ENCODE measurements around the gene STK25. TPM values are rescaled to one million over a fixed set of nuclear protein-coding genes. Genes with fewer than 3 reads are reported as not detected.

Gene STK25
- polyA plus RNA-seq, 1 donor (not counting 4 experiments of a cell fraction or from before 2014, with no cell fraction given): 242 TPM

- no peak for FAIRE-seq
- no peaks in the 10 kb centered on the region for H3K9me3 ChIP-seq (ENCODE audit: control insufficient read depth, low read depth, low read length)
These were observed 30.2 kb downstream of the STK25 start for GRCh38 chr2:241478166-241478565.

GRCh38 chr2:241475267-241475666 is 33.1 kb downstream of the STK25 start:
- H3K9me1 ChIP-seq (ENCODE audit: control insufficient read depth, extremely low read depth, insufficient read depth, low read length): no peaks in the 10 kb centered on the region
- H4K20me1 ChIP-seq (ENCODE audit: control insufficient read depth, extremely low read depth, insufficient read depth, low read length): no peaks in the 10 kb centered on the region
- no peak overlapping the region for H2AFZ ChIP-seq (ENCODE audit: control insufficient read depth, low read length)
- no peak overlapping the region for H3K4me2 ChIP-seq (ENCODE audit: control insufficient read depth, extremely low read depth, insufficient read depth, low read depth, low read length)
- FAIRE-seq: no peak
- H3K9ac ChIP-seq (ENCODE audit: control insufficient read depth, extremely low read depth, insufficient read depth, low read length): no peak overlapping the region
- no peaks in the 10 kb centered on the region for H3K4me1 ChIP-seq (ENCODE audit: control insufficient read depth, extremely low read depth, insufficient read depth, low read length)
- no peaks in the 10 kb centered on the region for H3K27me3 ChIP-seq (ENCODE audit: control insufficient read depth, extremely low read depth, insufficient read depth, low read length)
- no peak overlapping the region for H3K4me3 ChIP-seq (ENCODE audit: control insufficient read depth in 2 of 3, extremely low read depth in 1 of 3, insufficient read depth in 2 of 3, low read depth in 1 of 3, low read length in 3 of 3)
- DNase-seq (ENCODE audit: low read depth, low spot score): no peak
- dilution Hi-C loops (cut with MboI; ENCODE audit: extremely low pct_ligation_motif_present, low sequenced_read_pairs): loop anchor here (5.0 to 25.0 kb wide), 2 partner anchors 48 to 112 kb away; no protein-coding TSS in a partner anchor
- no peaks in the 10 kb centered on the region for H3K9me3 ChIP-seq (ENCODE audit: control insufficient read depth, low read depth, low read length)
- no peak for TF ChIP-seq CTCF (optimal IDR thresholded peaks at IDR 0.05 in 1 of 3, IDR thresholded peaks at IDR 0.05 in 1 of 3, conservative IDR thresholded peaks at IDR 0.05 in 1 of 3; ENCODE audit: extremely low read depth in 1 of 3, insufficient read depth in 2 of 3, low read length in 3 of 3)
- no peak for TF ChIP-seq EZH2 (IDR thresholded peaks at IDR 0.05; ENCODE audit: low read length)
- H3K27ac ChIP-seq (ENCODE audit: control insufficient read depth, insufficient read depth, low read length): no peak overlapping the region
- H3K36me3 ChIP-seq (ENCODE audit: control insufficient read depth in 2 of 2, extremely low read depth in 1 of 2, insufficient read depth in 2 of 2, low read length in 2 of 2): peaks cover 0 to 15% of the 10 kb centered on the region in 2 experiments
- H3K79me2 ChIP-seq (ENCODE audit: control insufficient read depth, insufficient read depth, low read length): no peaks in the 10 kb centered on the region

More at GRCh38 chr2:241478166-241478565, 30.2 kb downstream of the STK25 start:
- H3K79me2 ChIP-seq (ENCODE audit: control insufficient read depth, insufficient read depth, low read length): no peaks in the 10 kb centered on the region
- dilution Hi-C loops (cut with MboI; ENCODE audit: extremely low pct_ligation_motif_present, low sequenced_read_pairs): loop anchor here (5.0 to 25.0 kb wide), 2 partner anchors 51 to 109 kb away; no protein-coding TSS in a partner anchor
- no peaks in the 10 kb centered on the region for H3K27me3 ChIP-seq (ENCODE audit: control insufficient read depth, extremely low read depth, insufficient read depth, low read length)
- H3K4me3 ChIP-seq (ENCODE audit: control insufficient read depth in 2 of 3, extremely low read depth in 1 of 3, insufficient read depth in 2 of 3, low read depth in 1 of 3, low read length in 3 of 3): no peak overlapping the region
- no peaks in the 10 kb centered on the region for H3K4me1 ChIP-seq (ENCODE audit: control insufficient read depth, extremely low read depth, insufficient read depth, low read length)
- DNase-seq (ENCODE audit: low read depth, low spot score): no peak
- no peaks in the 10 kb centered on the region for H3K9me1 ChIP-seq (ENCODE audit: control insufficient read depth, extremely low read depth, insufficient read depth, low read length)
- TF ChIP-seq CTCF (optimal IDR thresholded peaks at IDR 0.05 in 1 of 3, IDR thresholded peaks at IDR 0.05 in 1 of 3, conservative IDR thresholded peaks at IDR 0.05 in 1 of 3; ENCODE audit: extremely low read depth in 1 of 3, insufficient read depth in 2 of 3, low read length in 3 of 3): no peak
- no peak for TF ChIP-seq EZH2 (IDR thresholded peaks at IDR 0.05; ENCODE audit: low read length)
- H4K20me1 ChIP-seq (ENCODE audit: control insufficient read depth, extremely low read depth, insufficient read depth, low read length): no peaks in the 10 kb centered on the region
- no peak overlapping the region for H3K9ac ChIP-seq (ENCODE audit: control insufficient read depth, extremely low read depth, insufficient read depth, low read length)
- peaks cover 0 to 15% of the 10 kb centered on the region in 2 experiments for H3K36me3 ChIP-seq (ENCODE audit: control insufficient read depth in 2 of 2, extremely low read depth in 1 of 2, insufficient read depth in 2 of 2, low read length in 2 of 2)
- H3K27ac ChIP-seq (ENCODE audit: control insufficient read depth, insufficient read depth, low read length): no peak overlapping the region
- no peak overlapping the region for H3K4me2 ChIP-seq (ENCODE audit: control insufficient read depth, extremely low read depth, insufficient read depth, low read depth, low read length)
- H2AFZ ChIP-seq (ENCODE audit: control insufficient read depth, low read length): no peak overlapping the region

Measured in keratinocyte (primary cell).